Measurements from ENCODE around the gene STON1.

- no peak for TF ChIP-seq CTCF (conservative IDR thresholded peaks at IDR 0.05)
- no peak for TF ChIP-seq ZFX (IDR thresholded peaks at IDR 0.05)
Observed at GRCh38 chr2:48590017-48590416, 60.1 kb downstream of the STON1 start.
